Measurements from ENCODE around the gene EXOC8.

Gene EXOC8

DNA sequence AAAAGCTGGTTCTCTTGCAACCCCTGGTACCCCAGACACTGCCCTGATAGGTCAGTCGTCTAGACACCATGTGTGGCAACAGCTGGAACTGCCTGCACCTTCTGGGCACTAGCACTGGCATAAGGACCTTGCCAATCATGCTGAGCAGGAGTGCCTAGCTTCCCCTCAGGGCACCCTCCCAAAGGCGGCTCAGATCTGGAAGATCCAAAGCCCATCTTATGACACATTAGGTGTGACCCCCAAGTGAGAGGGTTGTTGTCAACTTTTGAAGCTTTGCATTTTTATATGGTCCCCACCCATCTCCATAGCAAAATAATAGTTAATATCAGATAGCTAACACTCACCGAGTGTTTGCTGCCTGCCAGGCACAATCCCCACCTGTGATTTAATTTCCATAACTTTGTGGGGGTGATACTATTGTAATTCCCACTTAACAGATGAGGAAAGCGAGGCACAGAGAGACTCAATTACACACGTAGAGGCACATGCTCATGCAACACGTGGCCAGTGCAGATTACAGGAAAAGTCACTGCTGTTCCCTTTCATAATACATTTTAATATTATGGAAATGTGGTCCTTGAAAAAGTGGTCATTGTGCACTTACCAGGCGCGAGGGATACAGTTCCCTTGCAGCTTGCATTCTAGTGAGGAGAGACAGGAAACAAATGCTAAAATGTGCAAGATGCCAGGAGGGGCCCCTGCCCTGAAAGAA lies 25.8 kb downstream of the EXOC8 start:
- no peak for DNase-seq

DNA sequence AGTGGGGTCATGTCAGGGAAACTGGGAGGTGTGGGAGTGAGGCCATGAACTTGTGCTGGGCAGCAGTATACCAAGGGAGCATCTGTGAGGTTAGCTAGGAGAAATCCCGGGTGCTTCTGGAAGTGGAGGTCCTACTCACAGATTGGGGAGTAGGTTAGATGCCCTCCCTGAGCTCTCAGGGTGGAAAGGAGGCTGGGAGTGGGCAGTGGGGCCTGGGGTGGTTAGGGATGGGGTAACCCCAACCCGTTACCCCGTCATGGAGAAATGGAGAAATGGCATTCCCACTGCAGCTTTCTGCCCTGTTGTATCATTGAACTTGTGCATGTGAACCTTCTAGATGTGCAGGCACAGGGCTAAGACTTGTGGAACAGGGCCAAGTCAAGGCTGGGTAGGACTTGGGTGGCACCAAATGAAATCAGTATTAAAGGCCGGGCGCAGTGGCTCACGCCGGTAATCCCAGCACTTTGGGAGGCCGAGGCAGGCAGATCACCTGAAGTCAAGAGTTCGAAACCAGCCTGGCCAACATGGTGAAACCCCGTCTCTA lies 27.2 kb downstream of the EXOC8 start:
- no peak for DNase-seq

DNA sequence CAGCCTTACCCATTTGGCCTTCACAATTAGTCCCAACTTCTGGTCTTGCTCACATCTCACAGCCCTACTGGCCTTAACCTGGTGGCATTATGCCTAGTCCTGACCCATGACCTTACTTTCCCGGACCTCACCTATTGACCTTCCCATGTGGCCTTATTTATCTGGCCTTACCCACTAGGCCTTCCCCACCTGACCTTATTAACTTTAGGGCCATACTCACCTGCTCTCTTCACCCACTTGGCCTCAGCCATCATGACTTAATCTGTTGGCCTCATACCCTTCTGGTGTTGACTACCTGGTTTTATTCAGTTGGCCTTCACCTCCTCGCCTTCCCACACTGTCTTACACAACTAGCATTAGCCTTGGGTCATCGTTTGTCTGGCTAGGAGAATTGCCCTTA lies 35.7 kb downstream of the EXOC8 start:
- DNase-seq = no peak

DNA sequence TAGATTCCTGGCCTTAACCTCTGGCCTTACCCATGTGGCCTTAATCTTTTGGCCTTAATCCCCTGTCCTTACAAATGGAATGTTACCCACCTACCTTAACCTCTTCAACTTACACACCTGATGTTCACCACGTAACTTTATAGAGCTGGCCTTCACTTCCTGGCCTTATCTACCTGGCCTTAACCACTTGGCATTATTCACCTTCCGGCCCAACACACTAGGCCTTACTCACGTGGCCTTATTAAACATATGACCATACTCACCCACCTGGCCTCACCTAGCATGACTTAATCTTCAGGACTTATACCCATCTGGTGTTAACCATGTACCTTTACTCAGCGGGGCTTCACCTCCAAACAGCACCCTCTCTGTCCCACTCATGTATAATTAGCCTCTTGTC lies 41.7 kb downstream of the EXOC8 start:
- DNase-seq = no peak

DNA sequence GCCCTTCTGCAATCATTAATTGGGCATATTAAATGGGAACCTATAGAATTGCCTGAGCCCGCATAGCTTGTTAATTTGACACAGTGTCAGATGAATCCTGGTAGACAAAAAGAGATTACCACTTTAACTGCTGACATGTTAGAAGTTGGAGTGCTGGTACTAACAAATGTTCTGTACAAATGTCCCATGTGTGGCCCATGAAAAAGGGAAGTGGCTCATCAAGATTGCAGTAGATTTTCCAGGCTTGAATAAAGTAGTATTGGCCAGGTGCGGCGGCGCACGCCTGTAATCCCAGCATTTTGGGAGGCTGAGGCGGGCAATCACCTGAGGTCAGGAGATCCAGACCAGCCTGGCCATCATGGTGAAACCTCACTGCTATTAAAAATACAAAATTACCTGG lies 51.0 kb downstream of the EXOC8 start:
- DNase-seq = no peak

DNA sequence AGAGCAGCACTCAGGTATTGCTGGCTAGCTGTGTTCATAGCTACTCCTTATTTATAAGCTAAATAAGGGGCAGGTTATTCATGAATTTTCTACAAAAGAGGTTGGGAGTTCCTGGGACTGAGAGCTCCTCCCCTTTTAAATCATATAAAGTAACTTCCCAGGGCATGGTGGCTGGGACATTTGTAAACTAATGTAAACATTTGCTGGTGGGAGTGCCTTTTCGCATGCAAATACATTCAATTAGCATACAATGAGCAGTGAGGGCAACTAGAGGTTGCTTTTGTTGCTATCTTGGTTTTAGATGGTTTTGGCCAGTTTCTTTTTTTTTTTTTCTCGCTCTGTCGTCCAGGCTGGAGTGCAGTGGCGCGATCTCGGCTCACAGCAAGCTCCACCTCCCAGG lies 53.2 kb downstream of the EXOC8 start:
- DNase-seq = no peak
